ENCODE measurements around the gene GAL3ST1. TPM values are rescaled to one million over a fixed set of nuclear protein-coding genes. Genes with fewer than 3 reads are reported as not detected.

The GAL3ST1 gene
- total RNA-seq, 1 donor from 2014 or later: 4.3 TPM

DNA sequence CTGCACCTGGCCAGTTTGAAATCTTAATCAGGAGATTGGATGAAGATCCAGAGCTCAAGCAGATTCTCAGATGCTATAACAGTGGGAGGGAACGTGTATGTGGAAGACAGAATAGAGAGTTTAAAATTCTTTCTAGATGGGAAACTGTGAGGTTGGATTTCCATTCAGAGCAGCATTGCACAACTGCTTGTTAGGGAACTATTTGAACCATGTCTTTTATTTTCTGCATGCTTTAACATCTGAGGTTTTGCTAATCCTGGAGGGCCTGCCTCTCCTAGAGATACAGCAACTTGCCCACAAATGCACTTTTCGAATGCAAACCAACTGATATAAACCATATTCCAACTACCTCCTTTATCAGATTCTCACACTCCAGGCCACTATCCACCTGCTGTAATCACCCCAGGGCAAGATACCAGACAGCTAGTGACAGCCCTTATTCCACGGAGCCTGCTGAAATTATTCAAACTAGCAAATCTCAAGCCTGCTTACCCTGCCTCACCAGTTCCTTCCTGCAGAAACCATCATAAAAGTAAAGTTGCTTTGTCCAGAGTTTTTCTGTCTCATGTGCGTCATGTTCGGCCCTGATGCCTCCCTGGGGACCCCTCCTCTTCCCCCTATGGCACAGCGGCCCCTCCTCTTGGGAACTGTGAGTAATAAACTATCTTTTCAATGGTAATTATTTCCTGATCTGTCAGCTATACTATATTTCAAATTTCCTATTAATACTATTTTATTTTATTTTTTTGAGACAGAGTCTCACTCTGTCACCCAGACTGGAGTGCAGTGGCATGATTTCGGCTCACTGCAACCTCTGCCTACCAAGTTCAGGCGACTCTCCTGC lies 50.6 kb downstream of the GAL3ST1 start:
- Histone ChIP-seq H3K4me2 (no peak overlapping the region), H3K27me3 (no peaks in the 10 kb centered on the region), H3K36me3 (no peaks in the 10 kb centered on the region), H4K20me1 (ENCODE audit: low read depth) (no peaks in the 10 kb centered on the region), H2AFZ (replicated peaks) (no peak overlapping the region), H3K9me3 (ENCODE audit: low read depth) (no peaks in the 10 kb centered on the region), H3F3A (ENCODE audit: low read depth) (no peaks in the 10 kb centered on the region), H3K4me3 (no peak overlapping the region), H3K79me2 (ENCODE audit: low read depth) (no peaks in the 10 kb centered on the region), H3K4me1 (no peaks in the 10 kb centered on the region), H3K27ac (no peak overlapping the region), H3K9ac (no peak overlapping the region)
- H3K4me3 Mint-ChIP-seq: peak overlapping the region; percentile 13
- H3K36me3 Mint-ChIP-seq: no peaks in the 10 kb centered on the region
- no peaks in the 10 kb centered on the region for H3K9me3 Mint-ChIP-seq
- H3K4me1 Mint-ChIP-seq: peaks cover 9% of the 10 kb centered on the region
- TF ChIP-seq, protein P1, sequence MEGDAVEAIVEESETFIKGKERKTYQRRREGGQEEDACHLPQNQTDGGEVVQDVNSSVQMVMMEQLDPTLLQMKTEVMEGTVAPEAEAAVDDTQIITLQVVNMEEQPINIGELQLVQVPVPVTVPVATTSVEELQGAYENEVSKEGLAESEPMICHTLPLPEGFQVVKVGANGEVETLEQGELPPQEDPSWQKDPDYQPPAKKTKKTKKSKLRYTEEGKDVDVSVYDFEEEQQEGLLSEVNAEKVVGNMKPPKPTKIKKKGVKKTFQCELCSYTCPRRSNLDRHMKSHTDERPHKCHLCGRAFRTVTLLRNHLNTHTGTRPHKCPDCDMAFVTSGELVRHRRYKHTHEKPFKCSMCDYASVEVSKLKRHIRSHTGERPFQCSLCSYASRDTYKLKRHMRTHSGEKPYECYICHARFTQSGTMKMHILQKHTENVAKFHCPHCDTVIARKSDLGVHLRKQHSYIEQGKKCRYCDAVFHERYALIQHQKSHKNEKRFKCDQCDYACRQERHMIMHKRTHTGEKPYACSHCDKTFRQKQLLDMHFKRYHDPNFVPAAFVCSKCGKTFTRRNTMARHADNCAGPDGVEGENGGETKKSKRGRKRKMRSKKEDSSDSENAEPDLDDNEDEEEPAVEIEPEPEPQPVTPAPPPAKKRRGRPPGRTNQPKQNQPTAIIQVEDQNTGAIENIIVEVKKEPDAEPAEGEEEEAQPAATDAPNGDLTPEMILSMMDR (IDR thresholded peaks at IDR 0.05): no peak
- H3K27me3 Mint-ChIP-seq (ENCODE audit: insufficient read depth, low read depth): peaks cover 5% of the 10 kb centered on the region
- H3K27ac Mint-ChIP-seq: peak overlapping the region; percentile 68
- no peak for DNase-seq (ENCODE audit: low spot score)

DNA sequence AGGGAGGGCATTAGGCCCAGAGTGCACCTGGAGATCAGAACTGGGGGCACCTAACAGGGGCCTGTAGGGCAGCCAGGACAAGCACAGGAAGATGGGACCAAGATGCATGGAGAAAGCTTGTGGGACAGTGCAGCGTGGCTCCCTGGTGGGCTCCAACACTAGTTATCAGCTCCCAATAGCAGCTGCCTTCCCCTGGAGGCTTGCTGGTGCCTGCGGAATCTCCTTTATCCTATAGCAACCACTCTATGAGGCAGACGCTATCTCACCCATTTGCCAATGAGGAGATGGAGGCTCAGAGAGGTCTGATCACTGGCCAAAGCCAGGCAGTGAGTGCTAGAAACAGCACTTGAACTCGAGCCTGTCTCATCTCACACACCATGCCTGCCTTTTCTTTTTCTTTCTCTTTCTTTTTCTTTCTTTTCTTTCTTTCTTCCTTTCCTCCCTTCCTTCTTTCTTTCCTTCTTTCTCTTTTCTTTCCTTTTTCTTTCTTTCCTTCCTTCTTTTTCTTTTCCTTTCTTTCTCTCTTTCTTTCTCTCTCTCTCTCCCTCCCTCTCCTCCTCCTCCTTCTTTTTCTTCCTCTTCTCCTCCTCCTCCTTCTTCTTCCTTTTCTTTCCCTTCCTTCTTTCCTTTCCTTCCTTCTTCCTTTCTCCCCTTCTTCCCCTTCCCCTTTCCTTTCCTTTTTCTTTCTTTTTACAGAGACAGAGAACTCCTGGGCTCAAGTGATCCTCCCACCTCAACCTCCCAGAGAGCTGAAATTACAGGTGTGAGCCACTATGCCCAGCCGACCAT lies 52.9 kb downstream of the GAL3ST1 start:
- H3K4me2 ChIP-seq: no peak overlapping the region
- no peak for DNase-seq (ENCODE audit: low spot score)
- H3F3A ChIP-seq (ENCODE audit: low read depth): no peaks in the 10 kb centered on the region
- Mint-ChIP-seq H3K27me3 (ENCODE audit: insufficient read depth, low read depth) (peaks cover 5% of the 10 kb centered on the region), H3K9me3 (no peaks in the 10 kb centered on the region), H3K36me3 (no peaks in the 10 kb centered on the region), H3K4me1 (peaks cover 9% of the 10 kb centered on the region), H3K4me3 (no peak overlapping the region), H3K27ac (no peak overlapping the region)
- no peaks in the 10 kb centered on the region for H4K20me1 ChIP-seq (ENCODE audit: low read depth)
- no peak overlapping the region for H2AFZ ChIP-seq (replicated peaks)
- H3K27ac ChIP-seq: no peak overlapping the region
- no peaks in the 10 kb centered on the region for H3K36me3 ChIP-seq
- no peaks in the 10 kb centered on the region for H3K4me1 ChIP-seq
- TF ChIP-seq EZH2phosphoT487 (IDR thresholded peaks at IDR 0.05) (no peak), EZH2 (IDR thresholded peaks at IDR 0.05) (no peak)
- TF ChIP-seq, protein P1 (IDR thresholded peaks at IDR 0.05): no peak
- H3K4me3 ChIP-seq: no peak overlapping the region
- H3K9me3 ChIP-seq (ENCODE audit: low read depth): no peaks in the 10 kb centered on the region
- H3K79me2 ChIP-seq (ENCODE audit: low read depth): no peaks in the 10 kb centered on the region
- no peaks in the 10 kb centered on the region for H3K27me3 ChIP-seq
- no peak overlapping the region for H3K9ac ChIP-seq

DNA sequence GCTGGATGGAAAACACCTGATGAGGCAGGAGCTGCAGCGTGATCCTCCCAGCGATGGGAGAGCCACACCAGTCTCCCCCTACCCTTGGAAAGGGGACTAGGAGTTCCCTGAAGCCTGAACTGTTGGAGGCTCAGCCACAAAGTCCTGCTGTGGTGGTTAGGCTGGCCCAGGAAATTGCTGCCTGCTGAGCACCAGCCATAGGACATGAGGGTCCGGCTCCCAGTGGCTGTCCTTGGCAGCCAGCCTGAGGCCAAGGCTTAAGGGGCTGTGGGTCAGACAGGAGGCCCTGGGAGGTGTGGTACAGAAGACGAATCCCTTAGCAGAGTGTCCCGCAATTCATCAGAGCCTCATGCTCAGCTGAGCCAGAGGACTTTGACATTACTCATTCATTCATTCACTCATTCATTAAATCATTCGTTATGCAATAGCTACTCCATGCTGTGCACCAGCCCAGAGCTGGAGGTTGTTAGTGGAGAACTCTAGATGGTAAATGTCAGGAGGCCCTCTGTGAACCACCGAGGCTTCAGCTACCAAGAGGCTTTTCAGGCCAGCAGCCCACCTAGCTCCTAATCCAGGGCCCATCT lies 54.5 kb downstream of the GAL3ST1 start:
- H3K4me3 Mint-ChIP-seq: no peak overlapping the region
- no peaks in the 10 kb centered on the region for H3K9me3 Mint-ChIP-seq
- Histone ChIP-seq H3K36me3 (no peaks in the 10 kb centered on the region), H3K27me3 (no peaks in the 10 kb centered on the region), H2AFZ (replicated peaks) (no peak overlapping the region), H3K4me1 (no peaks in the 10 kb centered on the region), H3K4me2 (no peak overlapping the region), H3K9me3 (ENCODE audit: low read depth) (no peaks in the 10 kb centered on the region), H3K4me3 (no peak overlapping the region), H3K27ac (no peak overlapping the region), H3K9ac (no peak overlapping the region), H3K79me2 (ENCODE audit: low read depth) (no peaks in the 10 kb centered on the region), H4K20me1 (ENCODE audit: low read depth) (no peaks in the 10 kb centered on the region), H3F3A (ENCODE audit: low read depth) (no peaks in the 10 kb centered on the region)
- no peaks in the 10 kb centered on the region for H3K36me3 Mint-ChIP-seq
- TF ChIP-seq, protein P1 (IDR thresholded peaks at IDR 0.05): no peak
- TF ChIP-seq EZH2phosphoT487 (IDR thresholded peaks at IDR 0.05): no peak
- TF ChIP-seq EZH2 (IDR thresholded peaks at IDR 0.05): no peak
- H3K27me3 Mint-ChIP-seq (ENCODE audit: insufficient read depth, low read depth): peaks cover 6% of the 10 kb centered on the region
- peaks cover 9% of the 10 kb centered on the region for H3K4me1 Mint-ChIP-seq
- no peak overlapping the region for H3K27ac Mint-ChIP-seq
- no peak for DNase-seq (ENCODE audit: low spot score)

Data from neural progenitor cell (in vitro differentiated cells).